Hepatocyte (in vitro differentiated cells): ENCODE measurements around the gene WNK2. TPM values are rescaled to one million over a fixed set of nuclear protein-coding genes. Genes with fewer than 3 reads are reported as not detected.

Experiments used
- DNase-seq: peaks from one replicate; pipeline ENCODE4 v3.0.0-alpha.2; 2016; ENCODE audit warnings: low spot score
- H2AFZ ChIP-seq: fragments of 200-600 bp; sonication (generic); 2 replicates; pipeline ENCODE4 v1.6.0; 2016; ENCODE audit warnings: antibody characterized with exemption, mild to moderate bottlenecking
- H3K27ac ChIP-seq: fragments of 200-600 bp; sonication (generic); 2 replicates; pipeline ENCODE4 v1.5.1; 2016; ENCODE audit warnings: mild to moderate bottlenecking
- H3K27me3 ChIP-seq: fragments of 200-600 bp; sonication (generic); 2 replicates; pipeline ENCODE4 v1.6.1; 2016
- H3K36me3 ChIP-seq: fragments of 200-600 bp; sonication (generic); replicated peaks from 2 replicates; pipeline ENCODE4 v1.5.1; 2016; ENCODE audit warnings: low read depth; ENCODE audit not compliant: insufficient read depth
- H3K4me1 ChIP-seq: fragments of 200-600 bp; sonication (generic); 2 replicates; pipeline ENCODE4 v1.5.1; 2016; ENCODE audit warnings: mild to moderate bottlenecking, moderate library complexity; ENCODE audit not compliant: insufficient read depth
- H3K4me2 ChIP-seq: fragments of 200-600 bp; sonication (generic); 2 replicates; pipeline ENCODE4 v1.6.0; 2016
- H3K4me3 ChIP-seq: fragments of 200-600 bp; sonication (generic); 2 replicates; pipeline ENCODE4 v1.5.1; 2016; ENCODE audit warnings: mild to moderate bottlenecking
- H3K79me2 ChIP-seq: fragments of 200-600 bp; sonication (generic); 2 replicates; pipeline ENCODE4 v1.6.0; 2017; ENCODE audit warnings: mild to moderate bottlenecking
- H3K9me2 ChIP-seq: fragments of 200-600 bp; sonication (generic); replicated peaks from 2 replicates; pipeline ENCODE4 v1.6.0; 2017; ENCODE audit warnings: mild to moderate bottlenecking; ENCODE audit not compliant: insufficient read depth
- H3K9me3 ChIP-seq: fragments of 200-600 bp; sonication (generic); 2 replicates; pipeline ENCODE4 v1.5.1; 2016; ENCODE audit warnings: low read depth, mild to moderate bottlenecking
- H4K20me1 ChIP-seq: fragments of 200-600 bp; sonication (generic); 2 replicates; pipeline ENCODE4 v1.6.0; 2016; ENCODE audit warnings: mild to moderate bottlenecking; ENCODE audit not compliant: insufficient read depth, poor library complexity, severe bottlenecking
- CTCF ChIP-seq: fragments of 200-600 bp; sonication (generic); IDR thresholded peaks from 2 replicates; pipeline ENCODE4 v1.5.1; 2016; ENCODE audit warnings: antibody characterized with exemption, mild to moderate bottlenecking; ENCODE audit not compliant: poor library complexity
- EZH2 ChIP-seq: fragments of 200-600 bp; sonication (generic); IDR thresholded peaks from 2 replicates; pipeline ENCODE4 v1.6.1; 2016; ENCODE audit warnings: antibody characterized with exemption, mild to moderate bottlenecking, borderline replicate concordance
- EZH2phosphoT487 ChIP-seq: fragments of 200-600 bp; sonication (generic); IDR thresholded peaks from one replicate; pipeline ENCODE4 v1.6.1; 2018; ENCODE audit warnings: antibody characterized with exemption, mild to moderate bottlenecking, low read depth, moderate library complexity; ENCODE audit not compliant: unreplicated experiment, severe bottlenecking
- WGBS: methylation state at CpG from one replicate; pipeline ENCODE4 v1.1.6; 2016; ENCODE audit warnings: low lambda C conversion rate; ENCODE audit errors: missing lambda C conversion rate; 5-methylcytosine and 5-hydroxymethylcytosine counted together
- polyA plus RNA-seq: library from polyadenylated mRNA; unstranded; fragments of >200 nt; fragmentation: Nextera tagmentation; extraction: Ambion mirVana; gene quantifications from 2 replicates; pipeline ENCODE4 v1.2.1, GENCODE V29; 2016
- total RNA-seq: library from RNA; depleted of rRNA; stranded (reverse); fragments of >200 nt; gene quantifications from 2 replicates; pipeline ENCODE4 v1.2.3, GENCODE V29; 2014

Gene WNK2
- total and polyA plus RNA-seq, 2 experiments from 2014 or later = 8.9 to 13.5 TPM

GRCh38 chr9:93159601-93160471 is 24.1 kb upstream of the WNK2 start:
- H3K9me3 ChIP-seq = no peaks in the 10 kb centered on the region
- no peak overlapping the region for H2AFZ ChIP-seq
- peak overlapping the region; percentile 62 for H3K4me2 ChIP-seq
- H3K27ac ChIP-seq = no peak overlapping the region
- H3K36me3 ChIP-seq = no peaks in the 10 kb centered on the region
- H4K20me1 ChIP-seq = no peaks in the 10 kb centered on the region
- TF ChIP-seq CTCF (peak; percentile 98), EZH2phosphoT487 (no peak), EZH2 (no peak)
- no peak overlapping the region for H3K4me3 ChIP-seq
- 25% methylated on average over 19 of the region's 19 CpGs for WGBS
- H3K27me3 ChIP-seq = no peaks in the 10 kb centered on the region
- H3K79me2 ChIP-seq = no peaks in the 10 kb centered on the region
- H3K9me2 ChIP-seq = no peaks in the 10 kb centered on the region
- H3K4me1 ChIP-seq = no peaks in the 10 kb centered on the region
- peak; percentile 91 for DNase-seq

- WGBS = 75% methylated on average over 11 of the region's 11 CpGs
- Histone ChIP-seq H2AFZ (no peak overlapping the region), H4K20me1 (no peaks in the 10 kb centered on the region), H3K4me2 (no peak overlapping the region), H3K27me3 (no peaks in the 10 kb centered on the region), H3K36me3 (no peaks in the 10 kb centered on the region), H3K79me2 (no peaks in the 10 kb centered on the region), H3K4me1 (no peaks in the 10 kb centered on the region), H3K9me2 (no peaks in the 10 kb centered on the region), H3K4me3 (no peak overlapping the region), H3K27ac (no peak overlapping the region), H3K9me3 (no peaks in the 10 kb centered on the region)
- DNase-seq = no peak
- TF ChIP-seq EZH2phosphoT487 (no peak), CTCF (no peak), EZH2 (no peak)
Observed at GRCh38 chr9:93161786-93162562, 22.0 kb upstream of the WNK2 start.

- WGBS = 93% methylated on average over 12 of the region's 13 CpGs
Observed at GRCh38 chr9:93164085-93164484, 19.9 kb upstream of the WNK2 start.

More at GRCh38 chr9:93164085-93164484, 19.9 kb upstream of the WNK2 start:
- TF ChIP-seq CTCF (no peak), EZH2 (no peak), EZH2phosphoT487 (no peak)
- no peaks in the 10 kb centered on the region for H3K4me1 ChIP-seq
- H3K36me3 ChIP-seq = no peaks in the 10 kb centered on the region
- H3K9me2 ChIP-seq = no peaks in the 10 kb centered on the region
- H3K27me3 ChIP-seq = no peaks in the 10 kb centered on the region
- no peak overlapping the region for H3K4me2 ChIP-seq
- DNase-seq = no peak
- H3K4me3 ChIP-seq = no peak overlapping the region
- H3K79me2 ChIP-seq = no peaks in the 10 kb centered on the region
- no peak overlapping the region for H3K27ac ChIP-seq
- H4K20me1 ChIP-seq = no peaks in the 10 kb centered on the region
- H2AFZ ChIP-seq = no peak overlapping the region
- H3K9me3 ChIP-seq = no peaks in the 10 kb centered on the region
